HL-60 (cell line): ENCODE data around the gene PTPN13.

ENCODE experiments used
- DNase-seq, 2 experiments: peaks; one replicate each; pipeline ENCODE4 v3.0.0-alpha.2; 2010 to 2020; ENCODE audit warnings: low read depth in 1 of 2, low spot score in 1 of 2
- H3K27ac ChIP-seq: fragments of 250-450 bp; sonication (Bioruptor Pico); replicated peaks from 2 replicates; pipeline ENCODE4 v1.5.1; 2020; ENCODE audit warnings: mild to moderate bottlenecking, moderate library complexity
- H3K27me3 ChIP-seq: fragments of 250-450 bp; sonication (Bioruptor Pico); 2 replicates; pipeline ENCODE4 v1.5.1; 2021; ENCODE audit warnings: mild to moderate bottlenecking, moderate library complexity; ENCODE audit not compliant: insufficient read depth, poor library complexity, severe bottlenecking
- H3K4me3 ChIP-seq: replicated peaks from 2 replicates; pipeline ENCODE4 v1.5.1; 2011; ENCODE audit warnings: mild to moderate bottlenecking, control low read depth, low read length; ENCODE audit not compliant: insufficient read depth
- CTCF ChIP-seq: IDR thresholded peaks from one replicate; pipeline ENCODE4 v1.5.1; 2011; ENCODE audit warnings: low read length, control low read depth, inconsistent platforms; ENCODE audit not compliant: insufficient read depth
- GABPA ChIP-seq: IDR thresholded peaks from 2 replicates; pipeline ENCODE4 v1.6.1; 2012; ENCODE audit warnings: low read depth
- POLR2AphosphoS5 ChIP-seq: IDR thresholded peaks from 2 replicates; pipeline ENCODE4 v1.6.1; 2012; ENCODE audit warnings: low read depth
- REST ChIP-seq: IDR thresholded peaks from 2 replicates; pipeline ENCODE4 v1.6.1; 2012; ENCODE audit warnings: low read depth; ENCODE audit not compliant: insufficient replicate concordance
- SPI1 ChIP-seq: IDR thresholded peaks from 2 replicates; pipeline ENCODE4 v1.6.1; 2012; ENCODE audit warnings: low read depth, mild to moderate bottlenecking, borderline replicate concordance

The PTPN13 gene

GRCh38 chr4:86564795-86565194 lies 29.3 kb upstream of the PTPN13 start:
- no peak for TF ChIP-seq CTCF
- no peak for TF ChIP-seq GABPA
- no peak for TF ChIP-seq POLR2AphosphoS5
- TF ChIP-seq SPI1, result no peak
- no peak for TF ChIP-seq REST
- Histone ChIP-seq H3K27me3 (no peaks in the 10 kb centered on the region), H3K27ac (no peak overlapping the region), H3K4me3 (no peak overlapping the region)
- no peak for DNase-seq

- Histone ChIP-seq H3K27ac (no peak overlapping the region), H3K4me3 (no peak overlapping the region), H3K27me3 (no peaks in the 10 kb centered on the region)
- DNase-seq, result peak in 1 of 2 experiments; percentile 15
- TF ChIP-seq SPI1 (no peak; the same call in 1 of the 2 replicates), REST (no peak), CTCF (no peak)
Measured at GRCh38 chr4:86565651-86566050, 28.5 kb upstream of the PTPN13 start.

GRCh38 chr4:86569103-86569870 lies 24.8 kb upstream of the PTPN13 start:
- TF ChIP-seq POLR2AphosphoS5 (no peak), REST (no peak), SPI1 (no peak), CTCF (no peak), GABPA (no peak)
- Histone ChIP-seq H3K4me3 (no peak overlapping the region), H3K27me3 (no peaks in the 10 kb centered on the region), H3K27ac (no peak overlapping the region)
- no peak for DNase-seq
